DMS53 treated with DMSO at 0.1 percent for 48 hours (cell line): ENCODE measurements around the gene OXT.
"Not testable (repeated sequence)": the region's sequence is repeated elsewhere in the genome, so short reads cannot be mapped to it uniquely, and the experiment has no call there.

Experiments used
- DNase-seq: peaks from one replicate; lab custom pipeline; 2025; ENCODE audit not compliant: unreplicated experiment; lab: John Stamatoyannopoulos, UW

Gene OXT

DNA sequence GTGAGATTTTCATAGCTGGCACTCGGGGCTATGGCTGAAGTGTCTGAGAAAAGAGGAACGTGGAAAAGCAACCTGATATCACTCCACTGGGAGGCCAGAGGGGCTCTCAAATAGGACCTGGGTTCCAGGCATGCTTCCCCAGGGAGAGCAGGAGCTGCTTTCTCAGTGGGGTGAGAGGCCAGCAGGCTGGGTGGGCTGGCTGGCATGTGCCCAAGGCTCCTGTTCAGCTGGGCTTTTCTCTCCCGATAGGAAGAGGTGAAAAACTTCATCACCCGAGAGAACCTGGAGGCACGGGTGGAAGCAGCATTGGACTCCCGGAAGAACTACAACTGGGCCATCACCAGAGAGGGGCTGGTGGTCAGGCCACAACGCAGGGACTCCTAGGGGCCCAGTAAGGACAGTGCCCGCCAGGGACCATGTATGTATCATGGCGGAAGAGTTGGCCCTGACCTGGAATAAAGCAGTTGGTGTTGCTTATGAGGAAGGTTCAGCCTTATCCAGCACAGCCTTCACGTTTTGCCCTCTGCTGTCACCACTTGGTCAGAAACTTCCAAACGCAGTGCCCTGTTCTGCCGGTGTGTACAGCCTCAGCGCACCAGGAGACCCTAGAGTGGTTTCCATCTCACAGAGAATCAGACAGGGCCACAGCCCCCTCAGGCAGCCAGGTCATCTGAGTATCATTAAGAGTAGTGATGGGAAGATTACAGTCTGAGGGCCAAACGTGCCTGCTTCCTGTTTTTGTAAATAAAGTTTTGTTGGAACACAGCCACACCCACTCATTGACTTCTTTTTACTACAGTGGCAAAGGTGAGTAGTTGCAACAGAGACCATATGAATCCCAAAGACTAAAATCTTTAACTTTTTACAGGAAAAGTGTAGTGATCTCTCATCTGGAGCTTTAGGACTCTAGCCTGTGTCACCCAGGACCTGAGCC, 23.7 kb upstream of the OXT start:
- DNase-seq: no peak

- no peak for DNase-seq
Observed at GRCh38 chr20:3051385-3052019, 19.9 kb upstream of the OXT start.

GRCh38 chr20:3059489-3059888, 11.9 kb upstream of the OXT start:
- no peak for DNase-seq

- not testable (repeated sequence) for DNase-seq
Observed at GRCh38 chr20:3064119-3064518, 7.3 kb upstream of the OXT start.

DNA sequence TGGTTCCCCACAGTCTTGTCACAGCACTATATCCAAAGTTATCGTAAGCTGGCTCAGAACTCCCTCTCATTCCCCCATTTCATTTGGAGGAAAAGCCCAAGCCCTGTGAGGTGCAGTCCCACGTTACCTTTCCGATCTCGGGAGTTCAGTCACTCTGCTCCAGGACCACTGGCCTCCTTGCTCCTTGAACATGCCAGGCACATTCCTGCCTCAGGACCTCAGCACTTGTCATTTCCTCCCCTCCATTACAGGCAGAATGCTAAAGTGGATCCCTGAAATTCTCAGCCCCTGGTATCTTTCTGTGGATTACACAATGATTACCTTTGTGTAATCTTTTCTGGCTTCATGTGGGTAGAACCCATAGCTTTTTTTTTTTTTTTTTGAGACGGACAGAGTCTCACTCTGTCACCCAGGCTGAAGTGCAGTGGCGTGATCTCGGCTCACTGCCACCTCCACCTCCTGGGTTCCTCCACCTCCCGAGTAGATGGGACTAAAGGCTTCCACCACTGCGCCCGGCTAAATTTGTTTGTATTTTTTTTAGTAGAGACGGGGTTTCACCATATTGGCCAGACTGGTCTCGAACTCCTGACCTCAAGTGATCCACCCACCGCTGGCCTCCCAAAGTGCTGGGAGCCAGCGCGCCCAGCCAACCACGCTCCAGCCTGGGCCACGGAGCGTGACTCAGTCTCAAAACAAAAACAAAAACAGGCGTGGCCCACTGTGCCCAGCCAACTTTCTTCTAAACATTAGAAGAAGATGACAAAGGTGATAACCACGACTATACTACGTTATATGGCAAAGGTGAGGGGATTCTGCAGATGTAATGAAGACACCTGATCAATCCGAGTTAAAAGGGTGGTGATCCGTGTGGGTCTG, 4.0 kb upstream of the OXT start:
- no peak for DNase-seq

- no peak for DNase-seq
Observed at GRCh38 chr20:3068075-3068474, 3.3 kb upstream of the OXT start.

DNA sequence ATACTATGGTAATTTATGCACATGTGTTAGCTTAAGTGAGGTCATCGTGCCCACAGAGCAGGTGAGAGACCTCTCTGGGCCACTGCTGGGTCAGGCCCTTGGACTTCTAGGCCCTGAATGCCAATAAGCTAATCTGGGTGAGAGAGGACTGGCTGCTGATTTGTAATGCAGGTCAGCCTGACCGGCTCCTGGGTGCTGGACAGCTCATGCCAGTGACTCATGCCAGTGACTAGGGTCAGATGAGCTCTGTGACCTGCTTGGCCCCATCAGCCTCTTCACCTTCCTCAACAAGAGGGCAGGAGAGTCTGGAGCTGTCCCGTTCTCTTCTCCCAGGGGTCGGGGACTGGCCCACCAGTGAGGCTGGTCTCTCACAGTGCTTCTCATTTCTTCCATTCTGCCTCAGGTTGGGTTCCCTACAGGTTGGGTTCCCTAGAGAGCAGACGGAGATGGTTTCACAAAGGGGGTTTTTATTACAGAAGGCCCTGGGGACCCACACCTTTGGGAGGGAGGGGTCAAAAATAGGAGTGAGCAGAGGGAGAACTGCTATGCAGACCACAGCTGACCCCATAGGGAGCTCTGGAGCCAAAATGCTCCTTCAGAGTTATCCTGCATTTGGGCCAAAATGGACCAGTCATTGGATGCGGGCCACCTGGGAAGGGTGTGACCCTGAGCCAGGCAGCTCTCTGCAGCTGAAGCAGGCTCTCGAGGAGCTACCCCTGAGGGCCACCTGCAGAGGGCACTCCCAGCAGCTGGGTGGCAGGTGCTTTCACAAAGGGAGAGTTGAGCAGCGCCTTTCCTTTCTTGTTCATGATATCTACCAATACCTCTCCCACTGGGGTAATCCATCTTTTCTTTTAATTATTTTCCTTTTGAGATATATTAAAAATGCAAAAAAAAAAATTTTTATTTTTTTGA, 2.2 kb upstream of the OXT start:
- peak; percentile 37 for DNase-seq

DNA sequence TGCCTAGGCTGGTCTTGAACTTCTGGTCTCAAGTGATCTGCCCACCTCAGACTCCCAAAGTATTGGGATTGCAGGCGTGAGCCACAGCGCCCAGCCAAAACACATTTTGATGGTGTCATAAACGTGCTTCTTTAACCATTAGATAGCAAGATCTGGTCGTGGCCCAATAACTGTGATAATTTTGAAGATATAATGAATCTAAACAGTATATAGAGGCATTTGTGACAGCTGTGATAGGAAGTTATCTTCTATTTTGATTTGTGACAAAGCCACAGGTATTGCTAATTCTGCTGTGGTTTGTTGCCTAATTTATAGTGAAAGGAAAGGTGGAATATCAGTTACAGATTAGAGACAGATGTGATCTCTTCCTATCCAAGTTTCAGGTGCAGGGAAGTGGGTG, 695 bp upstream of the OXT start:
- DNase-seq: no peak

DNA sequence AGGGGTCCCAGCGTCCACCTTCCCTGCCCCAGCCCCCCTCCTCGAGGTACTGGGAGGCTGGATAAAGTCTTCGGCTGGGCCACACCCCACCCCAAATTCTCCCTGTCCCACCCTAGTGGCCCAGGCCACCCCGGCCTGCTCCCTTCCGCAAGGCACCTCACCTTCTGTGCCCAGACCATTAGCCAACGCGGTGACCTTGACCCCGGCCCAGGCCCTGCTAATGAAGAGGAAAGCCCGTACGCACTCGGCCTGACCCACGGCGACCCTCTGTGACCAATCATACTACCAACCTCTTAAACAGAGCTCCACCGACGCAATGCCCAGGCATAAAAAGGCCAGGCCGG, 182 bp upstream of the OXT start:
- no peak for DNase-seq

GRCh38 chr20:3072530-3073250, 1.3 kb downstream of the OXT start:
- DNase-seq: no peak

- not testable (repeated sequence) for DNase-seq
Observed at GRCh38 chr20:3073251-3073643, 1.8 kb downstream of the OXT start.

DNA sequence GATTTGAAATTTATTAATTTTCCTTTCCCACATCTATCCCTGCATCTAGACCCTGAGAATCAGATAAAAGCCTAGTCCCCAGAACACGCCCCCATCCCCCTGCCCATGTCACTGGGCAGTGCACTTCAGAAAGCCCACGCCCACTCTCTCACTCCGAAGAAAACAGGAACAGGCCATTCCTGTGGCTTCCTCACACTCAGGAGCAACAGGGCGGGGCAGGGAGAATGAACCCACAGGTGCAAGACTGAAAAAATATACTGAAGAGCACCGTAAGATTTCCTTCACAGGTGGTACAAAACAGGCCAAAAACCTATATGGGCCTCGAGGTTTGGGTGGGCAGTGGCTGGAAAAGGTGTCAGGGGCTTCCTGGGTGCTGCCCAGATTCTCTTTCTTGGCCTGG, 3.4 kb downstream of the OXT start:
- DNase-seq: no peak

DNA sequence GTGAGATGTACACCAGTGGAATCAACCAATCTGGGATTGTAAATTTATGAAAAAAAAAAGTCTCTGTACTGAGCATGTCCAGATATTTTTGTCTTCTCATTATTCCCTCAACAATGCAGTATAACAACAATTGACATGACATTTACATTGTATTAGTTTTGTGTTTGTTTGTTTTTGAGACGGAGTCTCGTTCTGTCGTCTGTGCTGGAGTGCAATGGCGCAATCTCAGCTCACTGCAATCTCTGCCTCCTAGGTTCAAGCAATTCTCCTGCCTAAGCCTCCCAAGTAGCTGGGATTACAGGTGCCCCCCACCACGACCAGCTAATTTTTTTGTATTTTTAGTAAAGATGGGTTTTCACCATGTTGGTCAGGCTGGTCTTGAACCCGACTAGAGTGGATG, 3.9 kb downstream of the OXT start:
- DNase-seq: not testable (repeated sequence)

DNA sequence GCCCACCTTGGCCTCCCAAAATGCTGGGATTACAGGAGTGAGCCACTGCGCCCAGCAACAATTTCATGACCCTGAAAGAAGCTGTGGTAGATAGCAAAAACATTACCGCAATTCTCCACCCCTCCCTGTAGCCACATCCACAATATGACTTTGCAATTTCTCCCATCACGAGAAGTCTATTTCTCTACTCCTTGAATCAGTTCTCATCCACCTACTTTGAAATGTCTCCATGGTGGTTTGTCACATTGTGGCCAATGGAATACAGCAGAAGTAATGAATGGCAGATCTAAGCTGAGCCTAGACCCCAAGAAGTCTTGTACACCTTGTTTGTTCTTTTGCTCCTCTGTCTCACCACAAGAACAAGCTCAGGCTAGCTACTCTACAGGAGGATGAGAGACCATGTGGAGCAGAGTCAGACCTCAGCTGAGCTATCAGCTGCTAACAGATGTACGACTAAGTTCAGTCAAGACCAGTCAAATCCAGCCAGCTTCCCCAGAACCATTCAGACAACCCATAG, 6.3 kb downstream of the OXT start:
- DNase-seq: no peak

GRCh38 chr20:3080939-3081388, 9.5 kb downstream of the OXT start:
- no peak for DNase-seq

DNA sequence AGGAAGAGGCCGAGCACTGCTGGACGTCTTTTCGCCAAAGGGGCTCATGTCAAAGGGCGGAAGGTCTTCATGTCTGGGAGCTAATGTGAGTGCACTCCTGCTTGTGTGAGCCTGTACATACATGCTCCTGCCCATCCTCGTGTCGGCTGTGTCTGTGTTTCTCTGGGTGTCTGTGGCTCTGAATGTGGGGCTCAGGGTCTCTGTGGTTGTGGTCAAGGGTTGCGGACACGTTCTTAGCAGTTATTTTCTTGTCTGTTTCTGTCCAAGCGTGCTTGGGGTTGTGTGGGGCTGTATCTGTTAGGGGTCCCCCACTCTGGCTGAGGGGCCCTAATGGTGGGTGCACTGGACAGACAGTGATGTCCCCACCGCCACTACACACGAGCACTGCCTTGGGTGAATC, 10.2 kb downstream of the OXT start:
- DNase-seq: no peak

GRCh38 chr20:3082306-3082951, 11.0 kb downstream of the OXT start:
- no peak for DNase-seq

DNA sequence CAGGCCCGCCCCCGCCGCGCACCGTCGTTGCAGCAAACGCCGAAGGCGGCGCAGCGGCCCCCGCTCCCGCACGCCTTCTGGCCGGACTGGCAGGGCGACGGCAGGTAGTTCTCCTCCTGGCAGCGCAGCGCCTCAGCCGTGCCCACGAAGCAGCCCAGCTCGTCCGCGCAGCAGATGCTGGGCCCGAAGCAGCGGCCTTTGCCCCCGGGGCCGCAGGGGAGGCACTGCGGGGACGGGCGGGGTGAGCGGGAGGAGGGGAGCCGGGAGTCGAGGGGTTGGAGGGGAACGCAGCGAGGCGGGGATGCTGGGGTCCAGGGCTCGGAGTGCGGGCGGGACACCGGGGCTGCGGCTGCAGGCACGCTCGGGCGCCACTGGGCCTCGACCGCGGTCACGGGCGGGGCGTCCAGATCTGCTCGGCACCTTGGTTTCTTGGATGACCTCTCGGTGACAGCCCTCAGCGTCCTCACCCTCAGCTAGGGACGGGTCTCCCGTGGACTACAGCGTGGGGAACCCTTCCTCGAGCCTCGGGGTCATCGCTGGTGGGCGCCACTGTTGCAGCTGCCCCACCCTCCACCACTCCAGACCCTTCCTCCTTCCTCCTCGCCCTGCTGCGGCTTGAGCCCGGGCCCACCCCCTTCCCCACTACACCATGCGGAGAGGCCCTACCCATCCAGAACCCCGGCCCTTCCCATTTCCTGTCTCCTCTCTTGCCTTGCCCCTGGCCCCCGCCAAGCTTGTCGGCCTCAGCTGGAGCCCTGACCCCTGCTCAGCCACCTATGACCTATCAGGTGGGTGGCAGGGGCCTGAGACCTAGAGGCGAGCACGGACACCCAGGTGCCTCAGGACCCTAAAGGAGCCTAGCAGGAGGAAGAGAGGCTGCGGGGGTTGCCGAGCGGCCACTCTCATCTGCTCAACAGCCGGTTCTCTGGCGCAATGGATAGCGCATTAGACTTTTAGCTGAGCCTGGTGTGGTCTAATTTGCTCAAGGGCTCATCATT, 11.8 kb downstream of the OXT start:
- no peak for DNase-seq
